Measurements from ENCODE around the gene EARS2. TPM values are rescaled to one million over a fixed set of nuclear protein-coding genes. Genes with fewer than 3 reads are reported as not detected.

Gene EARS2
- polyA plus RNA-seq (2013, experiment 1 of 4), result 29.8 TPM
- 36.5 TPM for polyA plus RNA-seq (2013, experiment 2 of 4)
- polyA plus RNA-seq (2013, experiment 3 of 4), result 25.0 TPM
- 31.5 TPM for polyA plus RNA-seq (2013, experiment 4 of 4)

DNA sequence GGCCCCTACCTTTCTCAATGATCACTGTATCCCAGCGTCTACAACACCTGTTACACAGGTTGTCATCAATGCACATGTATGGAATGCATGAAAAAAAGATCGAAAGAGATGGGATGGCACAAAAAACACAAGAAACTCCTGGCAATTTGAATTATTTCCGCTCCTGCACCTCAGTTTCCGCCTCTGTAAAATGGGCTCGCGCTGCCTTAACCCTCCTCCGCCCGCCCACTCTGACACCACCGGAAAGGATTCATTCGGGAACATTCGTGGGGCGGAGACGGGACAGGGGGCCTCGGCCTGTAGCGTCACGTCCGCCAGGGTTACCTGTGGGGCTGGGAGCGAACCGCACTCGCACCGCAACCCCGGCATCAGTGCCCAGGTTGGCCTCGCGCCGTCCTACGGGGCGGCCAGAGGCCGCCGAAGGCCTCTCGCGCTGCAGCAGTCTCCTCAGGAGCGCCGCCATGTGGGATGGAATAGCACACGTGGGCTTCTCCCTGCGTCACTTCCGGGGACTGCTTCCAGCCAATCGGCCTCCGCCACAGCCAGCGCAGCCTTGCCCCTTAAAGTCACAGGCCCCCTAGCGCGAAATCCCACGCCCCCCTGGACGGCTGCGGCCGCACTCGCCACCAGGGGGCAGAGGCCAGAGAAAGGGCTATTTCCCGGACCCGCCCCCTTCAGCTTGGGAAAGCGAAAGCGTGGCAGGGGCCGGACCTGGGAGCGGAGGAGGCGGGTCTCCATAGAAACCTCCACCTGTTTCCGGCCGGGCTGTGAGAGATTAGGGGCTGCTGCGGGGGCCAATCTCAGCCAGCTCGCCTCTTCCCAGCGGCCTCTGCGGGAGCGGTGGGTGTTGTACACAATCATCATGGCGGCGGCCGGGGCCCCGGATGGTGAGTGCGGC is at the start of gene EARS2, which contains the start of gene UBFD1:
Gene EARS2 (minus strand): TSS at position 470 of the 898 bp plus-strand sequence. CDS start 7 bp downstream, at position 463.
Gene UBFD1 (plus strand): TSS at position 847 of the 898 bp plus-strand sequence. CDS start 16 bp downstream, at position 863.
- 2 to 3% methylated on average over 65 of the region's 65 CpGs for WGBS, 2 experiments
- Histone ChIP-seq H3K36me3 (ENCODE audit: control insufficient read depth, insufficient read depth, low read length) (no peaks in the 10 kb centered on the region), H3K9me3 (ENCODE audit: control insufficient read depth, low read length) (no peaks in the 10 kb centered on the region), H3K4me3 (ENCODE audit: insufficient read depth, low read depth, low read length) (peak within 1 kb of the TSS; percentile 90), H3K27me3 (ENCODE audit: control insufficient read depth, insufficient read depth, low read length, poor library complexity, severe bottlenecking) (no peaks in the 10 kb centered on the region), H3K27ac (ENCODE audit: insufficient read depth, low read depth, low read length, poor library complexity, severe bottlenecking) (peak within 1 kb of the TSS; percentile 88), H3K4me1 (ENCODE audit: control insufficient read depth, insufficient read depth, low read length) (peaks cover 4% of the 10 kb centered on the region)

DNA sequence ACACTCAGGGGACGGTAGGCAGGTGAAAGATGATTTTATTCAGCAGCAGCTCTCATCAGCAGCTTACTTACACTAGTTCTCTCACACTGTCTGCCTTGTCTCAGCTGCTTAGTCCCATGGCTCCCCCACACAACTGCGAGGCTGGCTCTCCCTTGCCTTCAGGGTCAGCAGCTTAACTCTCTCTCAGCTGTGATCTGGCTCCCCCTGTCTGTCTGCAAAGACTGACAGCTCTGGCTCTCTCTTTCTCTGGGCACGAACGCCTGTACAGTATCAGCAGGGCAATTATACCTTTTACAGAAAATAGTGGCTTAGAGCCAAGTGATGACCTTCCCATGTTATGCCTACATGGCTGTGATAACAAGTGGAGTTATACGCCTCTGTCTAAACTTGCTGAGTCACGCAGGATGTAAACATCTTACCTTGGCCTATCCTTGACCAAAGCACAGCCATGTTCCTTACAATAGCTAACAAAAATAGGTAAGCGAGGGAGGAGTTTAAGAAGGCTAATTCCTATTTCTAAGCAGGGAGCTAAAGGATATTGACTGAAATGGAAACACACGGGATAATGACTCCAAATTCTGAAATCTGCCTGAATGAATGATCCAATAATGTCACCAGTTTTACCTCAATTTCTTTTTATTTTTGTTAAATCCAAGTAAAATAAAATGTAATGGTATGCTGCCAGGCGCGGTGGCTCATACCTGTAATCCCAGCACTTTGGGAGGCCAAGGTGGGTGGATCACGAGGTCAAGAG is 40.0 kb upstream of the EARS2 start:
- Histone ChIP-seq H3K9me3 (ENCODE audit: control insufficient read depth, low read length) (no peaks in the 10 kb centered on the region), H3K4me3 (ENCODE audit: insufficient read depth, low read depth, low read length) (no peak overlapping the region), H3K27ac (ENCODE audit: insufficient read depth, low read depth, low read length, poor library complexity, severe bottlenecking) (no peak overlapping the region), H3K27me3 (ENCODE audit: control insufficient read depth, insufficient read depth, low read length, poor library complexity, severe bottlenecking) (no peaks in the 10 kb centered on the region), H3K36me3 (ENCODE audit: control insufficient read depth, insufficient read depth, low read length) (peaks cover under 1% of the 10 kb centered on the region), H3K4me1 (ENCODE audit: control insufficient read depth, insufficient read depth, low read length) (peaks cover 9% of the 10 kb centered on the region)
- WGBS, 2 experiments, result 84 to 89% methylated on average over 10 to 11 of the region's 11 CpGs

DNA sequence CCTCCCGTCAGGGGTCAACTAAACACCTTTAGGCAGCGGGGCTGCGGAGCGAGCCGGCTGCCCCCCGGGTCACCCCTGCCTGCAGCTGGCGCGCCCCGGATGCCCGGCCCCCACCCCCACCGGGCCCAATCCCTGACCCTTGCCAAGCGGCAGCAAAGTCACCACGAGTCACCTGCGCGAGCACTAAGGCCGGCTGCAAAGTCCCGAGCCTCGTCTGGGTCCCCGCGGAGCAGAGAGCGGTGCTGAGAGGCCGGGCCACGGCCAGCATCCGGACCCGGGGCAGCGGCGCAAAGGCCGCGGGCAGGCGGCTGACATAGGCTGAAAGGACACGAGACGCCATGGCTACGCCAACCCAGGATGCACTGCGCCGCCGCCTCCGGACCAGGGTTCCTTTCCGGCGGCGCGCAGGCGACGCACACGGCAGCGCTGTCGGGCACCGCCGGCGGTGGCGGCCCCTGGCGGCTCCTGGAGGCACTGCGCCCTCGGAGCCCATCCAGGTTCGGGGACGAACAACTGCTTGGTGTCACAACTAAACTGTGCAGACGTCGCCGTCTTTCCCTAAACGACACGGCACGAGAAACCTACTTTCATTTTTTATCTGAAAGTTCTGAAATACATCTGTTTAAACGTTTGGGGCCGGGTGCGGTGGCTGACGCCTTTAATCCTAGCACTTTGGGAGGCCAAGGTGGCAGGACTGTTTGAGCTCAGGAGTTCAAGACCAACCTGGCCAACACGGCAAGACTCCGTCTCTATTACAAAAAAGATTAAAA is 39.0 kb upstream of the EARS2 start, which contains the start of gene NDUFAB1:
Gene NDUFAB1 (minus strand): TSS at position 366 of the 770 bp plus-strand sequence. CDS start 26 bp downstream, at position 340.
- no peaks in the 10 kb centered on the region for H3K27me3 ChIP-seq (ENCODE audit: control insufficient read depth, insufficient read depth, low read length, poor library complexity, severe bottlenecking)

DNA sequence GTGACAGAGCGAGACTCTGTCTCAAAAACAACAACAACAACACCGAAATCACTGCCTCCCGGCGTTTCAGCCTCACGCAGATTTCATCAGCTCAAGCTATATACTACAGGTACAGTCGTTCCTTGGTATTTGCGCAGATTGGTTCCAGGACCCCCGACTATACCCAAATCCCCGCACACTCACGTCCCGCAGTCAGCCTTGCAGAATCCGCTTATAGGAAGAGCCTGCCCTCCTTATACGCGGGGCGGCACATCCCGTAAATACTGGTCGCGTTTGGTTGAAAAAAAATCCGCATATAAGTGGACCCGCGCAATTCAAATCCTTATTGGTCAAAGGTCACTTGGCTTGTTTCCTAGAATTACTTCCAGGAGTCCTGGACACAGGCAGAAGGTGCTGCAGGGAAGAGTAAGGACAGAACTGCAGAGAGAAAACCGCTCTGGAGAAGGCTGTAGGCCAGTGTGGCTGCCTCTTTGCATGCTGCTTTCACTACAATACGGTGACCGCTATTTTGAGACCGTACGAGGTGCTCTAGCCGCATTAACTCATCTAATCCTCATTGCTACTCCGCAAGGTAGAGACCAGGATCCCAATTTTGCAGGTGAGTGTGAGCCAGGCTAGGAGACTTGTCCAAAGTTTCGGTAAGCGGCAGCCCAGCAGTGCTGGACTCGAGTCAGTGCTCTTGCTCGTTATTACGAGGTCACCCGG is 38.2 kb upstream of the EARS2 start:
- no peaks in the 10 kb centered on the region for H3K27me3 ChIP-seq (ENCODE audit: control insufficient read depth, insufficient read depth, low read length, poor library complexity, severe bottlenecking)
- H3K27ac ChIP-seq (ENCODE audit: insufficient read depth, low read depth, low read length, poor library complexity, severe bottlenecking), result no peak overlapping the region
- 23% methylated on average over 34 of the region's 34 CpGs for WGBS, 2 experiments
- H3K9me3 ChIP-seq (ENCODE audit: control insufficient read depth, low read length), result no peaks in the 10 kb centered on the region
- peak overlapping the region; percentile 79 for H3K4me3 ChIP-seq (ENCODE audit: insufficient read depth, low read depth, low read length)
- peaks cover 5% of the 10 kb centered on the region for H3K36me3 ChIP-seq (ENCODE audit: control insufficient read depth, insufficient read depth, low read length)
- peaks cover 9% of the 10 kb centered on the region for H3K4me1 ChIP-seq (ENCODE audit: control insufficient read depth, insufficient read depth, low read length)

More for the DNA sequence above, 39.0 kb upstream of the EARS2 start, which contains the start of gene NDUFAB1:
- Histone ChIP-seq H3K36me3 (ENCODE audit: control insufficient read depth, insufficient read depth, low read length) (no peaks in the 10 kb centered on the region), H3K27ac (ENCODE audit: insufficient read depth, low read depth, low read length, poor library complexity, severe bottlenecking) (no peak within 1 kb of the TSS), H3K9me3 (ENCODE audit: control insufficient read depth, low read length) (no peaks in the 10 kb centered on the region), H3K4me3 (ENCODE audit: insufficient read depth, low read depth, low read length) (peak within 1 kb of the TSS; percentile 79), H3K4me1 (ENCODE audit: control insufficient read depth, insufficient read depth, low read length) (peaks cover 9% of the 10 kb centered on the region)
- 4 to 6% methylated on average over 66 to 67 of the region's 67 CpGs for WGBS, 2 experiments

DNA sequence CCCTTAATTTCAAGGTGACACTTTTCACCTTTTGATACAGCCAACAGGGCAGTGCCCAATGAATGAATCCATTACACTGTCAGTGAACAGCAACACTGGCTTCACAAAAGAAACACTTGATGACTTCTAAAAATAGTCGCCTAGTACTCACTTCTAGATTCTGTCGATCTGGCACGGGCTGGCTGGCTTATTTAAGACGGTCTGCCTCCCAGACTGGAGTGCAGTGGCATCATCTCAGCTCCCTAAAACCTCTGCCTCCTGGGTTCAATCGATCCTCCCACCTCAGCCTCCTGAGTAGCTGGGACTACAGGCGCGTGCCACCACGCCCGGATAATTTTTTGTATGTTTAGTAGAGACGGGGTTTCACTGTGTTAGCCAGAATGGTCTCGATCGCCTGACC is 37.0 kb upstream of the EARS2 start:
- Histone ChIP-seq H3K4me1 (ENCODE audit: control insufficient read depth, insufficient read depth, low read length) (peaks cover 9% of the 10 kb centered on the region), H3K27me3 (ENCODE audit: control insufficient read depth, insufficient read depth, low read length, poor library complexity, severe bottlenecking) (no peaks in the 10 kb centered on the region), H3K27ac (ENCODE audit: insufficient read depth, low read depth, low read length, poor library complexity, severe bottlenecking) (no peak overlapping the region), H3K4me3 (ENCODE audit: insufficient read depth, low read depth, low read length) (no peak overlapping the region), H3K36me3 (ENCODE audit: control insufficient read depth, insufficient read depth, low read length) (peaks cover 9% of the 10 kb centered on the region), H3K9me3 (ENCODE audit: control insufficient read depth, low read length) (no peaks in the 10 kb centered on the region)
- 91 to 96% methylated on average over 12 of the region's 12 CpGs for WGBS, 2 experiments

DNA sequence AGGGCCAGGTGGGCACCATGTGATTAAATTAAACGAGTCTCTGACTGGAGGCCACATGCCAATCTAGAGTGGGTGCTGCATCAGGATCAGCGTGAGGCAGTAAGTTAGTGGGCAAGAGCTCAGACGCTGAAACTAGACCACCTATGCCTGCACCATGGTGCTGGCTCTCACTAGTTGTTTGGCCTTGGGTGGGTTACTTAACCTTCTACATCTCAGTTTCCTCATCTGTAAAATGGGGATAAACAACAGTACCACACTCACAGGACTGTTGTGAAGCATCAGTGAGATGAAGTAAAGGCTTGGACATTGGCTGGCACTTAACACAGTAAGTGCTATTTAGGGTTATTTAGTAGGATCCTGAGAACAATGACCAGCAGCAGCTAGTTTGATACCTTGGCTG is 33.0 kb upstream of the EARS2 start:
- Histone ChIP-seq H3K36me3 (ENCODE audit: control insufficient read depth, insufficient read depth, low read length) (peaks cover 18% of the 10 kb centered on the region), H3K4me1 (ENCODE audit: control insufficient read depth, insufficient read depth, low read length) (peaks cover 8% of the 10 kb centered on the region), H3K9me3 (ENCODE audit: control insufficient read depth, low read length) (no peaks in the 10 kb centered on the region), H3K27me3 (ENCODE audit: control insufficient read depth, insufficient read depth, low read length, poor library complexity, severe bottlenecking) (no peaks in the 10 kb centered on the region), H3K27ac (ENCODE audit: insufficient read depth, low read depth, low read length, poor library complexity, severe bottlenecking) (no peak overlapping the region), H3K4me3 (ENCODE audit: insufficient read depth, low read depth, low read length) (no peak overlapping the region)
- WGBS, 2 experiments, result 94 to 96% methylated on average over 3 of the region's 3 CpGs

DNA sequence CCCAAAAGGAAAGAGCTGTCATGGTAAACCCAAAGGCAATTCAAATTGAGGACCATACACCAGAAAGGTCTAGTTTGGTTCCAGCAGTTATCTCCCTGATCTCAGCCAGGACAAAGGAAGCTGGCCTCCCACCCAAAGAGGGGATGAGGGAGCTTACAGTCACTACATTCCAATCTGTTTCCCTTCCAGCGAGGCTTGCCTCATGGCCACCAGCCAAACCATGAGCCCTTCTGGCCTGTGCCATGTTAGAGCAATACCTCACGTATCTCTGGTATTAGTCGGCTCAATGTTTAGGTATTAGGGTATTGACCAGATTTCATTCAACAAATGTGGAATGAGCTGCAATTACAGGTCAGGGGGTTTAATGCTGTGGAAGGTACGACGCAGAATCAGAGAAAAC is 30.6 kb upstream of the EARS2 start:
- peaks cover 27% of the 10 kb centered on the region for H3K36me3 ChIP-seq (ENCODE audit: control insufficient read depth, insufficient read depth, low read length)
- H3K27ac ChIP-seq (ENCODE audit: insufficient read depth, low read depth, low read length, poor library complexity, severe bottlenecking), result no peak overlapping the region

DNA sequence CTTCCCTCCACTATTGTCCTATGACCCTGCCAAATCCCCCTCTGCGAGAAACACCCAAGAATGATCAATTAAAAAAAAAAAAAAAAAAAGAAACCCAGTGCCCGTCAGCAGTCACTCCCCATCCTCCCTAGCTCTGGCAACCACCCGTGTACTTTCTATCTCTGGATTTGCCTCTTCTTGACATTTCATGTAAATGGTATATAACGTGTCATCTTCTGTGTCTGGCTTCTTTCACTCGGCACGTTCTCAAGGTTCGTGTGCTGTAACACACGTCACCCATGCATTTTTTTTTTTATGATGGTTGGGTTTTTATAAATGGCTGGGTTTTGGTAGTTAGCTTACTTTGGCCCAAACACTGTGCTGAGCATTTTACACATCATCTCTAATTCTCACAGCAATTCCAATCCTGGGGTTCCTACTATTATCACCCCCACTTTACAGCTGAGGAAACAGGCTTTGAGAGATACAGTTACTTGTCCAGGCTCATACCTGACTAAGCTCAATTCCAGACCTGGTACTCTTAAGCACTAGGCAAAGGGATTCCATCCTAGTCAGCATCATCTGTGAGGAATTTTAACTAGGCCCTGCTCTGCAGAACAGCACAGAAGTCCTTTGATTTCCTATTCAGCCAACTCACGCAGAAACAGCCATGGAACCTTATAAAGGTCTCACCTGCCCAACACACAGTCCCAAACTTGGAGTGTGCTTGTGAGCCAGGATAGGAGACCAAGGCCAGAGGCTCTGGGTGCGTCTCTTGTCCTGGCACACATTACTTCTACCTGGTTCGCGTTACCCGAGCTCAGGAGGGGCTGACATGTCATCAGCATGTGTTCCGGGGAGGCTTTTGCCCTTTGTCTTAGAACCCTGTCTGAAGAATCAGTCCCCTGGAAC is 27.3 kb upstream of the EARS2 start:
- H3K4me1 ChIP-seq (ENCODE audit: control insufficient read depth, insufficient read depth, low read length), result no peaks in the 10 kb centered on the region
- WGBS, 2 experiments, result 96% methylated on average over 13 of the region's 14 CpGs
- no peak overlapping the region for H3K27ac ChIP-seq (ENCODE audit: insufficient read depth, low read depth, low read length, poor library complexity, severe bottlenecking)
- no peaks in the 10 kb centered on the region for H3K27me3 ChIP-seq (ENCODE audit: control insufficient read depth, insufficient read depth, low read length, poor library complexity, severe bottlenecking)
- no peak overlapping the region for H3K4me3 ChIP-seq (ENCODE audit: insufficient read depth, low read depth, low read length)
- no peaks in the 10 kb centered on the region for H3K9me3 ChIP-seq (ENCODE audit: control insufficient read depth, low read length)
- peaks cover 34% of the 10 kb centered on the region for H3K36me3 ChIP-seq (ENCODE audit: control insufficient read depth, insufficient read depth, low read length)

More for the DNA sequence above, 30.6 kb upstream of the EARS2 start:
- H3K9me3 ChIP-seq (ENCODE audit: control insufficient read depth, low read length), result no peaks in the 10 kb centered on the region
- WGBS, 2 experiments, result 97% methylated on average over 5 of the region's 5 CpGs
- H3K4me1 ChIP-seq (ENCODE audit: control insufficient read depth, insufficient read depth, low read length), result no peaks in the 10 kb centered on the region
- H3K27me3 ChIP-seq (ENCODE audit: control insufficient read depth, insufficient read depth, low read length, poor library complexity, severe bottlenecking), result no peaks in the 10 kb centered on the region
- no peak overlapping the region for H3K4me3 ChIP-seq (ENCODE audit: insufficient read depth, low read depth, low read length)

Data from ectodermal cell (in vitro differentiated cells).